ENCODE results near the gene FNDC10. TPM values are rescaled to one million over a fixed set of nuclear protein-coding genes. Genes with fewer than 3 reads are reported as not detected.

Gene FNDC10
- total and polyA plus RNA-seq, 2 donors (not counting 3 experiments of a cell fraction or from before 2014, with no cell fraction given), result 1.5 to 2.3 TPM

- TF ChIP-seq, protein P1, sequence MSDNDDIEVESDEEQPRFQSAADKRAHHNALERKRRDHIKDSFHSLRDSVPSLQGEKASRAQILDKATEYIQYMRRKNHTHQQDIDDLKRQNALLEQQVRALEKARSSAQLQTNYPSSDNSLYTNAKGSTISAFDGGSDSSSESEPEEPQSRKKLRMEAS (IDR thresholded peaks at IDR 0.05; ENCODE audit: insufficient read depth, insufficient read length), result no peak
- TF ChIP-seq FOS (IDR thresholded peaks at IDR 0.05; ENCODE audit: borderline replicate concordance, insufficient read depth, low read length), result no peak
- TF ChIP-seq, protein P2, sequence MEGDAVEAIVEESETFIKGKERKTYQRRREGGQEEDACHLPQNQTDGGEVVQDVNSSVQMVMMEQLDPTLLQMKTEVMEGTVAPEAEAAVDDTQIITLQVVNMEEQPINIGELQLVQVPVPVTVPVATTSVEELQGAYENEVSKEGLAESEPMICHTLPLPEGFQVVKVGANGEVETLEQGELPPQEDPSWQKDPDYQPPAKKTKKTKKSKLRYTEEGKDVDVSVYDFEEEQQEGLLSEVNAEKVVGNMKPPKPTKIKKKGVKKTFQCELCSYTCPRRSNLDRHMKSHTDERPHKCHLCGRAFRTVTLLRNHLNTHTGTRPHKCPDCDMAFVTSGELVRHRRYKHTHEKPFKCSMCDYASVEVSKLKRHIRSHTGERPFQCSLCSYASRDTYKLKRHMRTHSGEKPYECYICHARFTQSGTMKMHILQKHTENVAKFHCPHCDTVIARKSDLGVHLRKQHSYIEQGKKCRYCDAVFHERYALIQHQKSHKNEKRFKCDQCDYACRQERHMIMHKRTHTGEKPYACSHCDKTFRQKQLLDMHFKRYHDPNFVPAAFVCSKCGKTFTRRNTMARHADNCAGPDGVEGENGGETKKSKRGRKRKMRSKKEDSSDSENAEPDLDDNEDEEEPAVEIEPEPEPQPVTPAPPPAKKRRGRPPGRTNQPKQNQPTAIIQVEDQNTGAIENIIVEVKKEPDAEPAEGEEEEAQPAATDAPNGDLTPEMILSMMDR (IDR thresholded peaks at IDR 0.05; ENCODE audit: extremely low read depth in 1 of 2, insufficient read depth in 1 of 2, low read depth in 1 of 2, low read length in 2 of 2), result no peak
- TF ChIP-seq JUN (IDR thresholded peaks at IDR 0.05; ENCODE audit: borderline replicate concordance, insufficient read depth, insufficient read length, low read depth), result no peak
- no peak for TF ChIP-seq EZH2 (IDR thresholded peaks at IDR 0.05; ENCODE audit: borderline replicate concordance, low read depth, low read length, severe bottlenecking)
- TF ChIP-seq GATA2 (IDR thresholded peaks at IDR 0.05; ENCODE audit: insufficient read depth, insufficient read length, low read depth, low read length), result no peak
- TF ChIP-seq POLR2A (IDR thresholded peaks at IDR 0.05; ENCODE audit: low read depth, low read length), result no peak
- no peak for TF ChIP-seq POLR2AphosphoS5 (IDR thresholded peaks at IDR 0.05; ENCODE audit: insufficient read depth, low read depth, low read length)
- TF ChIP-seq MYC (IDR thresholded peaks at IDR 0.05; ENCODE audit: low read depth, low read length), result no peak
- H4K20me1 ChIP-seq (replicated peaks; ENCODE audit: control insufficient read depth, extremely low read depth, insufficient read depth, low read length), result no peaks in the 10 kb centered on the region
- BruUV-seq (replicated peaks), result no TSS peak
- H3K36me3 ChIP-seq (ENCODE audit: control insufficient read depth in 2 of 2, extremely low read depth in 1 of 2, insufficient read depth in 2 of 2, low read length in 2 of 2), result no peaks in the 10 kb centered on the region
- no peaks in the 10 kb centered on the region for H3K9me1 ChIP-seq (replicated peaks; ENCODE audit: control insufficient read depth, extremely low read depth, insufficient read depth, low read length)
- H3K4me2 ChIP-seq (ENCODE audit: insufficient read depth, low read length), result no peak overlapping the region
- ChIA-PET CTCF (no interaction called here), POLR2A (no interaction called here)
- H3K4me1 ChIP-seq (ENCODE audit: control insufficient read depth, extremely low read depth, insufficient read depth, low read length), result peaks cover 16% of the 10 kb centered on the region
- FAIRE-seq (no peak), DNase-seq (ENCODE audit: low read depth, low spot score) (no peak)
- no peaks in the 10 kb centered on the region for H3K9me3 ChIP-seq (replicated peaks; ENCODE audit: control insufficient read depth, insufficient read depth, low read length)
- H3K27me3 ChIP-seq (ENCODE audit: control insufficient read depth in 2 of 2, insufficient read depth in 2 of 2, low read length in 2 of 2), result no peaks in the 10 kb centered on the region
- H2AFZ ChIP-seq (ENCODE audit: low read depth, low read length), result no peak overlapping the region
- no peak overlapping the region for H3K27ac ChIP-seq (ENCODE audit: insufficient read depth, low read depth, low read length)
- H3K79me2 ChIP-seq (ENCODE audit: control insufficient read depth, insufficient read depth, low read length), result peaks cover 3% of the 10 kb centered on the region
- no peak overlapping the region for H3K9ac ChIP-seq (replicated peaks; ENCODE audit: extremely low read depth, insufficient read depth, low read length)
- intact Hi-C loops (cut with micrococcal nuclease) (no loop called here), dilution Hi-C loops (cut with MboI; ENCODE audit: extremely low pct_ligation_motif_present, low sequenced_read_pairs) (no loop called here)
- no peak overlapping the region for H3K4me3 ChIP-seq (replicated peaks in 1 of 3; ENCODE audit: insufficient read depth in 1 of 3, low read depth in 1 of 3, low read length in 3 of 3)
These were observed 12.1 kb upstream of the FNDC10 start for GRCh38 chr1:1612104-1612400.

Measured in endothelial cell of umbilical vein (primary cell).